Calu3 (cell line): Measurements from ENCODE around the gene PRR18. TPM values are rescaled to one million over a fixed set of nuclear protein-coding genes. Genes with fewer than 3 reads are reported as not detected.

Experiments used
- BruUV-seq: library from RNA; stranded (reverse); fragments of 400-500 nt; replicated peaks from 2 replicates; lab custom pipeline; 2021; lab: Mats Ljungman, UMichigan
- CTCF ChIA-PET: fragments of 300-600 bp; sonication (Branson Sonifier 250); formaldehyde crosslinking; loops from one replicate; lab custom pipeline; 2022; ENCODE audit warnings: antibody characterized with exemption; lab: Charles Lee
- DNase-seq: peaks from one replicate; pipeline ENCODE4 v3.0.0; 2022
- H3K27ac Mint-ChIP-seq: one replicate; pipeline ENCODE4 v1.8.0; 2022; ENCODE audit warnings: mixed read lengths; ENCODE audit not compliant: unreplicated experiment
- H3K27me3 Mint-ChIP-seq: one replicate; pipeline ENCODE4 v1.8.0; 2022; ENCODE audit warnings: mixed read lengths; ENCODE audit not compliant: unreplicated experiment
- H3K36me3 Mint-ChIP-seq: one replicate; pipeline ENCODE4 v1.8.0; 2022; ENCODE audit warnings: mild to moderate bottlenecking, moderate library complexity, mixed read lengths; ENCODE audit not compliant: insufficient read depth, unreplicated experiment
- H3K4me1 Mint-ChIP-seq: one replicate; pipeline ENCODE4 v1.8.0; 2022; ENCODE audit warnings: mild to moderate bottlenecking, low read depth, mixed read lengths; ENCODE audit not compliant: unreplicated experiment
- H3K4me3 Mint-ChIP-seq: one replicate; pipeline ENCODE4 v1.8.0; 2022; ENCODE audit warnings: mild to moderate bottlenecking, low read depth, moderate library complexity, mixed read lengths; ENCODE audit not compliant: unreplicated experiment
- H3K9me3 Mint-ChIP-seq: one replicate; pipeline ENCODE4 v1.8.0; 2022; ENCODE audit warnings: low read depth, mixed read lengths; ENCODE audit not compliant: unreplicated experiment
- CTCF ChIP-seq: fragments of 200-600 bp; IDR thresholded peaks from one replicate; pipeline ENCODE4 v1.8.0; 2022; ENCODE audit warnings: antibody characterized with exemption; ENCODE audit not compliant: unreplicated experiment
- intact Hi-C: fragments of 100-400 bp; cut with micrococcal nuclease; formaldehyde crosslinking; loops from one replicate; pipeline ENCODE4 v1.10.0; 2022; ENCODE audit not compliant: unreplicated experiment
- total RNA-seq: library from RNA; stranded (reverse); gene quantifications from 2 replicates; pipeline ENCODE4 v1.2.3, GENCODE V29; 2022

Gene PRR18
- total RNA-seq, 1 experiment from 2014 or later = 0.19 TPM

GRCh38 chr6:166300357-166300987 is 7.7 kb downstream of the PRR18 start:
- CTCF ChIA-PET = interaction anchor here (0.5 to 0.7 kb wide), 2 partner anchors 87 to 265 kb away, joined by 3 to 6 read pairs; no protein-coding TSS in a partner anchor

GRCh38 chr6:166297606-166298005 is 10.6 kb downstream of the PRR18 start:
- intact Hi-C loops = no loop called here
- Mint-ChIP-seq H3K27ac (no peak overlapping the region), H3K27me3 (peaks cover 75% of the 10 kb centered on the region), H3K9me3 (no peaks in the 10 kb centered on the region), H3K4me3 (no peak overlapping the region), H3K4me1 (no peaks in the 10 kb centered on the region), H3K36me3 (no peaks in the 10 kb centered on the region)
- TF ChIP-seq CTCF = no peak
- no peak for DNase-seq
- CTCF ChIA-PET = no interaction called here
- no TSS peak for BruUV-seq

More at GRCh38 chr6:166300357-166300987, 7.7 kb downstream of the PRR18 start:
- Mint-ChIP-seq H3K27me3 (peaks cover 67% of the 10 kb centered on the region), H3K36me3 (no peaks in the 10 kb centered on the region), H3K4me1 (no peaks in the 10 kb centered on the region), H3K4me3 (no peak overlapping the region), H3K27ac (no peak overlapping the region), H3K9me3 (no peaks in the 10 kb centered on the region)
- BruUV-seq = no TSS peak
- DNase-seq = no peak
- intact Hi-C loops = no loop called here
- TF ChIP-seq CTCF = no peak

GRCh38 chr6:166296035-166296883 is 11.9 kb downstream of the PRR18 start:
- intact Hi-C loops = no loop called here
- H3K27me3 Mint-ChIP-seq = peaks cover 89% of the 10 kb centered on the region
- no peak overlapping the region for H3K4me3 Mint-ChIP-seq
- no peaks in the 10 kb centered on the region for H3K9me3 Mint-ChIP-seq
- CTCF ChIA-PET = interaction anchor here (0.7 kb wide), 1 partner anchor 140 kb away, joined by 4 read pairs; no protein-coding TSS in a partner anchor
- no peak for DNase-seq
- no peaks in the 10 kb centered on the region for H3K4me1 Mint-ChIP-seq
- no TSS peak for BruUV-seq
- H3K36me3 Mint-ChIP-seq = no peaks in the 10 kb centered on the region
- no peak for TF ChIP-seq CTCF
- H3K27ac Mint-ChIP-seq = no peak overlapping the region

GRCh38 chr6:166293731-166294584 is 14.2 kb downstream of the PRR18 start:
- Mint-ChIP-seq H3K4me3 (no peak overlapping the region), H3K27me3 (peaks cover 100% of the 10 kb centered on the region), H3K9me3 (no peaks in the 10 kb centered on the region), H3K27ac (no peak overlapping the region), H3K4me1 (no peaks in the 10 kb centered on the region), H3K36me3 (no peaks in the 10 kb centered on the region)
- intact Hi-C loops = no loop called here
- no peak for DNase-seq
- BruUV-seq = no TSS peak
- no peak for TF ChIP-seq CTCF
- CTCF ChIA-PET = interaction anchor here (0.7 to 0.9 kb wide), 2 partner anchors 19 to 24 kb away, joined by 5 to 10 read pairs; no protein-coding TSS in a partner anchor
